GOT3 (cell line): ENCODE measurements around the gene SPDYE18.
"Not testable (repeated sequence)": the region's sequence is repeated elsewhere in the genome, so short reads cannot be mapped to it uniquely, and the experiment has no call there.

Experiments
- DNase-seq: peaks from one replicate; lab custom pipeline; 2025; ENCODE audit warnings: mixed read lengths; lab: John Stamatoyannopoulos, UW

SPDYE18 gene, protein sequence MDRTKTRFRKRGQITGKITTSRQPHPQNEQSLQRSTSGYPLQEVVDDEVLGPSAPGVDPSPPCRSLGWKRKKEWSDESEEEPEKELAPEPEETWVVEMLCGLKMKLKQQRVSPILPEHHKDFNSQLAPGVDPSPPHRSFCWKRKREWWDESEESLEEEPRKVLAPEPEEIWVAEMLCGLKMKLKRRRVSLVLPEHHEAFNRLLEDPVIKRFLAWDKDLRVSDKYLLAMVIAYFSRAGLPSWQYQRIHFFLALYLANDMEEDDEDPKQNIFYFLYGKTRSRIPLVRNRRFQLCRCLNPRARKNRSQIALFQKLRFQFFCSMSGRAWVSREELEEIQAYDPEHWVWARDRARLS

DNA sequence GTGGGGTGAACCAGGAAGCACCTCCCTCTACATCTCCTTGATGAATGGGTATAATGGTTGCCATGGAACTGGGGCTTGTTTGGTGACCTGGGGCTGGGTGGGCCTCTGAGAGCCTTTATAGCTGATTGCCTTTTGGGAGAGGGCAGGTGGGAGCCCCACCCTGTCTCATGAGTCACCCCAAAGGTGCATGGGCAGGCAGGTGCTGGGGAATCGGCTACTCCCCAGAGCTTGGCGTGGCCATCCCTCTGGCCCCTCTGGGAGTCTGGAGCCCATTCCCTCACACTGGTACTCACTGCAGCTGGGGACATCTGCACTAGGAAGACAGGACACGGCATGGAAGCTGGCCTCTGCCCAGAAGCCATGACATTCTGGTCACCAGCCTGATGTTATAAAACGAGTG is at the start of gene SPDYE18:
Gene SPDYE18 (minus strand): TSS at position 2 of the 400 bp plus-strand sequence. CDS start 2,046 bp downstream, outside the sequence.
- DNase-seq = not testable (repeated sequence)

DNA sequence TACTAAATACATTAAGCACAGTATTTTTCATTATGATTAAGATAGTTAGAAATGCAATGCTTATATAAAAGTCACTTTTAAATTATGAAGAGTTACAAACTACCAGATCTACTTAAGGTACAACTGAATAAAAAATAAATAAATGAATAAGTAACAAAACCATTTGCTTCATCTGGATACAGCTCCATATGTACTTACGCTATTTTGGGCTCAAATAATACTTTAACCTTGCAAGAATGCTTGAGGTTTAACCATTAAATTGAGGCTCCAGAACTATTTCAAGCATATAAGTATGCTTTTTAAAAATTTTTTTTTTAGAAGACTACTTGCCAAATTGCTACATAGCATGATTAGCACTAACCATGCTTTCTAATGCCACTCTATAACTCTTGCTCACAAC is 46.0 kb upstream of the SPDYE18 start:
- DNase-seq = not testable (repeated sequence)

DNA sequence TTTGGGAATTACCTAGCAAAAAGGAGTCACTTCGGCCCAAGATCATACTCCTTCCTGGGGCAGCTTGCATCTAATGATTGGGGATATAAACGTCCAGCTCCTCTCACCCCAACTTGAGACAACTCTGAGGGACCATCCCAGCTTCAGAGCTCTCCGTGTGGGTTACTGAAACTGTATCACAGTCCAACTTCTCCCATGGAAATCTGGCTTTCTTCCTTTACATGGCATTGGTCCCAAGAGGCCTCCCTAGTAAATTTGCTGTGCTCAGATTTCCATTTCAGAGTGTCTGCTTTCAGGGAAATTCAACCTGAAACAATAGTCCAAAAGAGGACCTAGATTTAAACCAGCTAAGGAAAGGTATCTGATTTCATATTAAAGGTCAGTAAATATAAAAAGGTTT is 45.3 kb upstream of the SPDYE18 start:
- not testable (repeated sequence) for DNase-seq

DNA sequence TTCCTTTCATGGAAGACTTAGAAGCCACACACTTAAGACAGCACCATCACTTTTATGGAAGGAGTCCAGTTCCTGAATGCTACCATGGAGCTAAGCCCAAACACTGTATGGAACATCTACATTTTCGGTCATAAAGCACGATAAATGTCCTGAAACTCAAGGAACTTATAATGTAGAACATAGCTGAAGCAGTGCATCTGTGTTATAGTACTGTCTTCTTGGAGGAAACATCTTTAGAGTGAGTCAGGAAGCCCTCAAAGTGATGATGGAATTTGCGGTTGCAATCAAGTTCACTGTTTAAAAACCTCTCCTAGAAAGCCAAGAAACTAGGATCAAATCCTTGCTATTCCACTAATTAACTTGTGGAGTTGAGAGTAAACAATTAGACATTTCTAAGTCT is 43.5 kb upstream of the SPDYE18 start:
- DNase-seq = not testable (repeated sequence)

DNA sequence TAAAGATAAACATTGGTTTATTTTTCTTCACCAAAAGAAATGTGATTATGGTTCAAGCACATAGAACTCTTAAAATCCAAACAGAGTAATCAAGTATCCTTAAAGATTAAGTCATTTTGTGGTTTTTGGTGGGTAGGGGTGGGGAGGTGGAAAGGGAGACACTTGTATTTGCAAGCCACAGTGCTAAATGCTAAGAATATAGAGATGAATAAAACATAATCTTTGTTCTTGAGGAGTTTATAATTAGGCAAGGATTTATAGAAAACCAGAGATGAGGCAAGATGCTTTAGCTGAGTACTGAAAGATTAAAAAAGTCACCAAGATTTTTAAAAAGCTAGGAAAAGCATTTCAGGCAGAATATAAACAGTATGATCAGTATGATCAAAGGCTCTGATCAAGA is 40.3 kb upstream of the SPDYE18 start:
- DNase-seq = not testable (repeated sequence)

DNA sequence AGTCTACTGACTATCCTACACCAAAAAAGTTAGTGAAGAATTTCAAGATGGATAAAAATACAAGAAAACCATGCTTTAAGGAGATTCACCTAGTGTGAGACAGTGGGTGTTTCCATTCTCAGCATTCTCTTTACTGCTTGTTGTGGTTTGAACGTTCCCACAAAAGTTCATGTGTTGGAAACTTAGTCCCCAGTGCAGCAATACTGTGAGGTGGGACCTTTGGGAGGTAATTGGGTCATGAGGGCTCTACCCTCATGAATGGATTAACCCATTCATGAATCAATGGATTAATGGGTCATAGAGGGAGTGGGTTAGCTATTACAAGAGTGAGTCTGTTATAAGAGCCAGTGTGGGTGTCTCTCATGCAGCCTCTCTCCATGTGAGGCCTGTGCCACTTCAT is 38.8 kb upstream of the SPDYE18 start:
- DNase-seq = not testable (repeated sequence)

DNA sequence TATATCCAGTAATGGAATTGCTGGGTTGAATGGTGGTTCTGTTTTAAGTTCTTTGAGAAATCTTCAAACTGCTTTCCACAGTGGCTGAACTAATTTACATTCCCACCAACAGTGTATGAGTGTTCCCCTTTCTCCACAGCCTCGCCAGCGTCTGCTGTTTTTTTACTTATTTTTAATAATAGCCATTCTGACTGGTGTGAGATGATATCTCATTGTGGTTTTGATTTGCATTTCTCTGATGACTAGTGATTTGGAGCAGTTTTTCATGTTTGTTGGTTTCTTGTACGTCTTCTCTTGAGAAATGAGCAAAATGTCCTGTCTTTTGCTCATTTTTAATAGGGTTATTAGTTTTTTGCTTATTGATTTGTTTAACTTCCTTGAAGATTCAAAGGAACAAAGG is 38.1 kb upstream of the SPDYE18 start:
- not testable (repeated sequence) for DNase-seq

DNA sequence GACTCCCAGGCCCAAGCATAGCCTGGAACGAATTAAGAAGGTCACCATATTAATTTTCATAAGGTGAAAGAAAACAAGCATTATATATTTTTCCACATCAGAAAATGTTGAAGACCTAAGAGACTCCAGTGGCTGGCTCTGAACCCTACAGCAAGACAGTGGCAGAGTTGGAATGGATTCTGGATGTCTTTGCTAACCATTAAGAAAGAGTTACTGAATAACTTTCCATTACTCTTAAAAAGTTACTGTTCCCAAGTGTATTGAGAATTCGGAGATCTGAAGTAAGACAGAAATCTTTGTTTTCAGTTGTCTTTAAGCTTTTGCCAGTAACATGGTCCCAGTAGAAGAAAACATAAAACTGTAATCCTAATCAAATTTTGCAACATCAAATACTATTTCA is 29.9 kb upstream of the SPDYE18 start:
- DNase-seq = not testable (repeated sequence)

DNA sequence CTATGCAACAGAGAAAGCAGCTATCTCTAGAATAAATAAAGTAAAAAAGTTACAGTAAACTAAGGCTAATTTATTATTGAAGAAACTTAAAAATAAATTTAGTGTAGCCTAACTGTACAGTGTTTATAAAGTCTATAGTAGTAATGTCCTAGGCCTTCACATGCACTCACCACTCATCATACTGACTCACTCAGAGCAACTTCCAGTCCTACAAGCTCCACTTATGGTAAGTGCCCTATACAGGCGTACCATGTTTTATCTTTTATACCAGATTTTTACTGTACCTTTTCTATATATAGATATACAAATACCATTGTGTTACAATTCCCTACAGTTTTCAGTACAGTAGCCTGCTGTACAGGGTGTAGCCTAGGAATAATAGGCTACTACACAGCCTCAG is 19.8 kb upstream of the SPDYE18 start:
- DNase-seq = not testable (repeated sequence)

DNA sequence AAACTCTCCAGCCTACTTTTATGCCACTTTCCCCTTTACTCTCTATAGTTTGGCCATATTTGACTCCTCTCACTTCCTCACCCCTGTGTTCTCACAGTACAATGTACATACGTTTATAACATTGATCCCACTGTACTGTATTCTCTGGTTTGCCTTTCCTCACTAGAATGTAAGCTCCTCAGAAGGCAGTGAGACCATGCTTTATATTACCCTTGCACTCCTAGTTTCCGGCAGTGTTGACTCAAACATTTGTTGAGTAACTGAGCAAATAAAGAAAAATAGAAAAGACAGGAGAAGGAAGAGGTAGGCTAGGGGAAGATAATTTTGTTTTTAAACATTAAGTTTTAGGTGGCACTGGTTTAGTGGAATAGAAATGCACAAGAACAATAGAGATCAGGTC is 17.9 kb upstream of the SPDYE18 start:
- DNase-seq = not testable (repeated sequence)

DNA sequence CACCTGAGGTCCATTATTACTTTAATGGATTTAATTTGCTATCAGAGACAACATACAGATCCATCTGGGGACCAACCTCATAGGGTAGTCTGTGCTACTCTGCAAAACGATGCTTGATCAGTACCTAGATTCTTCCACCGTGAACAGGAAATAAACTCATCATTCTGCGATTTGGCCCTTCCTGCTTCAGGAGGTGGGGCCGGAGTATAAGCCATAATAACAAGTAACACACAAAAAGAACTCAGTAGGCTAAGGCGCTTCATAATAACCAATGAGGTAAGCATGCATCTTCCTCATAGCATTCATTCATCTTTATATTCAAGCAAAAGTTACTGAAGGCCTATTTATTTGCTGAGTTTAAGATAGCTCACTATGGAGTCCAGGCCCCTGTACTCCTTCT is 17.3 kb upstream of the SPDYE18 start:
- not testable (repeated sequence) for DNase-seq

DNA sequence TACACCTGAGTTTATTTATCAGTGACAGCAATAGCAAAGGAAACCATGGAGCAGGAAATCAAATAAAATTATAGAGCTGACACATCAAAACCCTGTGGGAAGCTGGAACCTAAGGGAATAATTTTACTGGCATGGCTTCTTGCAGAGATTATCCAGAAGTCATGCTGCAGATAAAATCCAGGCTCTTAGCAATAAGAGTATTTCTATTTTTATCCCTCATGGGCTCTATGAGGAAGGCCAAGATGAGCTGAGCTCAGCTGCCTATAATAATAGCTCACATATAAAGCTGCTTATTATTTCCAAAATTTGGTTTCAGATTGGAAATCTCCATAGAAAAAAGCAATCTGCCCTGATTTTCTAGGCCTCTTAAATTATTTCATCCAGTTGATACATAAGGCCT is 16.8 kb upstream of the SPDYE18 start:
- DNase-seq = not testable (repeated sequence)

DNA sequence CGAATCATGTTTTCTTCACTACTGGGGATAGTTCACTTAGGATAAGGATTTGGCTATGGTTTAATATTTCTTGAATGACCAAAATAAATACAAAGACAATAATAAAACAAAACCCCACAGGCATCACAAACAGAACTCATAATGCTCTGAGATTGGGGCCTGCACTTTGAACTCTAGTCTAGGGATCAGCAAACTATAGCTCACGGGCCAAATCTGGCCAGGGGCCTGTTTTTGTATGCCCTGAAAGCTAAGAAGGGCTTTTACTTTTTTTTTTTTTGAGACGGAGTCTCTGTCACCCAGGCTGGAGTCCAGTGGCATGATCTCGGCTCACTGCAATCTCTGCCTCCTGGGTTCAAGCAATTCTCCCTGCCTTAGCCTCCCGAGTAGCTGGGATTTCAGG is 14.7 kb upstream of the SPDYE18 start:
- not testable (repeated sequence) for DNase-seq

DNA sequence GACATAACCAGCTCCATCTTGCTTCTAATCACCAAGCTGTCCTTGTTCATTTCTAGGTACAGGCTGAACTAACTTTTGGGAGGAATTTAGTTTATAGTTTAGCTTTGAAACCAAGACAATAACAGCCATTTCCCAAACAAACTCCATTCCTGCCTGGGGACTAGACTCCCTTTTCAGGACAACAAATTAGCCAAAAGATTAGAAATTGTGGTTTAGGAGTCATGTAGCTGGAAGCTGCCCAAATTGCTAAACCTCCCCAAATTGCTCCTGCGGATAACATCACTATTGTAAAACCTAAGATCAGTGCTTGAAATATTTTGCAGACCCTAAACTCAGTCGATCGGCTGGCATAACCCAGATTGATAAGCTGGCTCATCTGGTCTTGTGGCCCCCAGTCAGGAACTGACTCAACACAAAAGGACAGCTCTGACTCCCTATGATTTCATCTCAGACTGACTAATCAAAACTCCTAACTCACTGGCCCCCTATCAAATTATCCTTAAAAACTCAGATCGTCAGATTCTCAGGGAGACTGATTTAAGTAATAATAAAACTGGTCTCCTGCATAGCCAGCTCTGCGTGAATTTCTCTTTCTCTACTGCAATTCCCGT is 12.5 kb upstream of the SPDYE18 start:
- DNase-seq = not testable (repeated sequence)

DNA sequence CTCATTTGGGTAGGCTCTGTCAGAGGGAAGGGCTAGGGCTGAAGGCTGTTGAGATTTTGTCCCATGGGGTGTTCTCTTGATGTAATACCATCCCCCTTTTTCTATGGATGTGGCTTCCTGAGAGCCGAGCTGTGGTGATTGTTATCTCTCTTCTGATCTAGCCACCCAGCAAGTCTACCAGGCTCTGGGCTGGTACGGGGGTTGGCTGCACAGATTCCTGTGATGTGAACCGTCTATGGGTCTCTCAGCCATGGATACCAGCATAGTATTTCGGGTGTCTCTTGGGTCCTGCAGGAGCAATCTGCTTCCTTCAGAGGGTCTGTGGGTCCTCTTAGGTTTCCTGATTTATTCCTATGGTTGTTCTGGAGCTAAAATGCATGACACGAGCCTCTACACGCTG is 8.8 kb upstream of the SPDYE18 start:
- DNase-seq = not testable (repeated sequence)

DNA sequence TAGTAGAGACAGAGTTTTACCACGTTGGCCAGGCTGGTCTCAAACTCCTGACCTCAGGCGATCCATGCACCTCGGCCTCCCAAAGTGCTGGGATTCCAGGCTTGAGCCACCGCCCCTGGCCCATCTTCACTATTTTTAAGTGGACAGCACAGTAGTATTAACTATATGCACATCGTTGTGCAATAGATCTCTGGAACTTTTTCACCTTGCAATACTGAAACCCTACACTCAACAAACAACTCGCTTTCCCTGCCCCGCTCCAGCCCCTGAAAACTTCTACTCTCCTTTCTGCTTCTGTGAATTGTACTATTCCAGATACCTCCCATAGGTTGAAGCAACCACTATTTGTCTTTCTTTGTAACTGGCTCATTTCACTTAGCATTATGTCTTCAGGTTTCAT is 3.5 kb upstream of the SPDYE18 start:
- not testable (repeated sequence) for DNase-seq

DNA sequence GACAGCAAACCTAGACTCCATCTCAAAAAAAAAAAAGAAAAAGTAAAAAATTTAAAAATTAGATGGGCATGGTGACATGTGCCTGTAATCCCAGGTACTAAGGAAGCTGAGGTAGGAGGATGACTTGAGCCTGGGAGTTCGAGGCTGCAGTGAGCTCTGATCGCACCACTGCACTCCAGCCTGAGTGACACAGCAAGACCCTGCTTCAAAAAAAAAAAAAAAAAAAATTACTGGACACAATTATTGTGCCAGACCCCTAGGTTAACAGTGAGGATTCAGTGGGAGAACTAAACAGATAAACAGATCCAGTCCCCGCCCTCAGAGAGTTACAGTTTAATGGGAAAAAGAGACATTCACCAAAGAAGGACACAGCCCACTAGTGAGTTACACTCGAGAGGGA is 1.4 kb upstream of the SPDYE18 start:
- not testable (repeated sequence) for DNase-seq

DNA sequence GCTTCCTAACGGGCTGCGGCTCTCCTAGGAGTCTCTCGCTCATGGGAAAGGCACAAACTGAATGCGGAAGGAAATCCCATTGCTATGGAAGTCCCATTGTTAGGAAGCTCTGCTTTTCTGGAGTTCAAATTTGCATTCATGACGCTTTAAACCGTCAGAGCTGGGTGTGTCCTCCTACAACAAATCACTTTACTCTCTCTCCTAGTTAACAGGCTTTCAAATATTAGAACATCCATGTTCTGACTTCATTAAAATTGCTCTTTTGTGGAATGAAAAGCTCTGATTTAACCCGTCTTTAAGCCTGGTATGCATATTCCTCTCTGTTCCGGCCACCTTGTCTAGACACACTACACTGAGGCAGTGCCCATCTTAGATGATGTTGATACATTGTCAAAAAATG is 30.1 kb downstream of the SPDYE18 start, which contains the start of gene SPDYE17:
Gene SPDYE17 (minus strand): TSS at position 101 of the 400 bp plus-strand sequence. CDS start 1,791 bp downstream, outside the sequence.
- not testable (repeated sequence) for DNase-seq

DNA sequence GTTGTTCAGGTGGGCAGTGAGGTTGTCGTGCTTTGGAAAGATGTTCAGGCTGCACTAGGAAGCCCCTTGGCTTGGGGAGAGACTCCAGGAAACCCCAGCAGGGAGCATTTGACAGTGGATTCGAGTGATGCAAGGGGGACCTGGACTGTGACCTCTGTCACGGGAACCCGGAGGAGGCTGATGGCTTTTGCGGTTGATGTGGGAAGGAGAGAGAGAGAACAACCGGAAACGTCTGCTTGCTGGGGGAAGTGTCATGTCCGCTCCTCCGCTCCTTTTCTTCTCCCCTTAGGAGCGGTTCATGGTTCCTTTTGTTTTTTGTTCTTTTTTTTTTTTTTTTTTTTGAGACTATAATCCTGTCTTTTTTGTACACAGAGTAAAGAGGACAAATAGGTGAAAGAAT is 36.0 kb downstream of the SPDYE18 start:
- DNase-seq = not testable (repeated sequence)

DNA sequence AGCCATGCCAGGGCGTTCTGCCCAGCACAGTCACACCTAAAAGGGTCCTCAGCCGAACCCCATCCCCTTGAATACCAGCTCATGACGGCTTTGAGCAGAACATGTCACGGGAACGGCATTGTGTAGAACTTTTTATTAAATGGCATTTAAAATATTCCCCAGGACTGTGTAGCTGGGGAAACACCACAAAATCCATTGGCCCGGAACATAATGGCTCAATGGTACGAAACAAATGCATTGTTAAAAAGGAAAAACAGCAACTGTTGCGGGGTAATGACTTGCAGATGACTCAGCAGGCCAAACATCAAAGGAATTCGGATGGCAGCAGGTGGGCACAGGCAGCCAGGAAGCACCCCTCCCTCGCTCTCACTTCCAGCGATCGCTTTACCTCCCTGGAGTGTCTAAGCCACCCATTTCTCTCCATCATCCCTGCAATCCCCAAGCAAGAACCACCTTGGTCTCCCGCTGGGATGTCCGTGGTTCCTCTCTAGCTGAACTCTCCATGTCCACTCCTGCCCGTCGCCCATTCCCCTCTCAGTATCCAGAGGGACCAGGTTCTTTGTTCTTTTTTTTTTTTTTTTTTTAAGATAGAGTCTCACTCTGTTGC is 52.2 kb downstream of the SPDYE18 start:
- DNase-seq = not testable (repeated sequence)

DNA sequence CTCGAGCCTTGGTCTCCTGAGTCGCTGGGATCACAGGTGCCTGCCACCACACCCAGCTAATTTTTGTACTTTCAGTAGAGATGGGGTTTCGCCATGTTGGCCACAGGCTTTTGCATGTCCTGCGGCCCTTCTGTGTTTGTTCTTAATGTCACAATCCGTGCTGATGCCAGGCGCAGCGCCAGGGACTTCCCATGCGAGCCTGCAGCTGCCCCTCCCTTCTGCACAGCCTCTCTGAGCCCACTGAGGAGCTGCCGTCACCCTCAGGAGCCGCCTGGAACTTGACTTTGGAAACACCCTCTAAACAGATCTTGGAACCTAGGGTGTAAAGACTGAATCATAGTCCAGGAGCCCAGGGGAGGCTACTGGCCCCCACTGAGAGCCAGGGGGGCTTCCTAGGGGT is 54.4 kb downstream of the SPDYE18 start:
- not testable (repeated sequence) for DNase-seq
